Gastroesophageal sphincter (tissue), 4 donors: ENCODE results near the gene RTKN. TPM values are rescaled to one million over a fixed set of nuclear protein-coding genes. Genes with fewer than 3 reads are reported as not detected.
"Not testable (repeated sequence)": the region's sequence is repeated elsewhere in the genome, so short reads cannot be mapped to it uniquely, and the experiment has no call there.

Experiments used
- ATAC-seq: fragments of 150-250 bp; one replicate; pipeline ENCODE4 v1.9.1; 2016; ENCODE audit warnings: mild to moderate bottlenecking, moderate library complexity
- H3K27ac ChIP-seq, 4 donors: fragments of 200-600 bp; sonication (generic) in 3 of 4; 1 replicate in 3 of 4; 2 replicates in 1 of 4; pipeline ENCODE4 v1.5.1; 2016 to 2019
- H3K27me3 ChIP-seq: fragments of 200-600 bp; sonication (generic); one replicate; pipeline ENCODE4 v1.5.1; 2019
- H3K36me3 ChIP-seq, 2 donors: fragments of 200-600 bp; sonication (generic); one replicate each; pipeline ENCODE4 v1.5.1; 2019; ENCODE audit warnings: control low read depth in 1 of 2
- H3K4me1 ChIP-seq, 3 donors: fragments of 200-600 bp; sonication (generic); 1 replicate in 2 of 3; 2 replicates in 1 of 3; pipeline ENCODE4 v1.5.1; 2016 to 2019; ENCODE audit warnings: control low read depth in 2 of 3
- H3K4me3 ChIP-seq, 2 donors: fragments of 200-600 bp; sonication (generic); one replicate each; pipeline ENCODE4 v1.5.1; 2019; ENCODE audit warnings: mild to moderate bottlenecking in 1 of 2, moderate library complexity in 1 of 2
- H3K9me3 ChIP-seq, 3 donors: fragments of 200-600 bp; sonication (generic); one replicate each; pipeline ENCODE4 v1.5.1; 2017 to 2019; ENCODE audit warnings: control low read depth in 2 of 3
- CTCF ChIP-seq, 4 experiments: fragments of 200-600 bp in 2 of 4; fragments of 450-650 bp in 2 of 4; sonication (generic) in 1 of 4; IDR thresholded peaks; one replicate each; pipeline ENCODE4 v1.5.1; 2017 to 2019; ENCODE audit warnings: antibody characterized with exemption in 4 of 4, mild to moderate bottlenecking in 2 of 4, moderate library complexity in 2 of 4
- EP300 ChIP-seq: sonication (generic); formaldehyde crosslinking; IDR thresholded peaks from one replicate; pipeline ENCODE4 v1.6.1; 2017; ENCODE audit warnings: antibody characterized with exemption, mild to moderate bottlenecking
- POLR2A ChIP-seq, 2 donors: fragments of 450-650 bp; IDR thresholded peaks; one replicate each; pipeline ENCODE4 v1.6.1; 2017; ENCODE audit warnings: antibody characterized with exemption in 2 of 2, mild to moderate bottlenecking in 2 of 2, moderate library complexity in 1 of 2
- POLR2AphosphoS5 ChIP-seq: sonication (generic); formaldehyde crosslinking; IDR thresholded peaks from one replicate; pipeline ENCODE4 v1.6.1; 2017; ENCODE audit warnings: antibody characterized with exemption
- WGBS, 2 donors: methylation state at CpG; one replicate each; pipeline ENCODE4 v1.1.5; 2018; ENCODE audit warnings: low coverage in 1 of 2; 5-methylcytosine and 5-hydroxymethylcytosine counted together
- total RNA-seq, 4 donors: library from RNA; depleted of rRNA; stranded (reverse); fragments of >200 nt; gene quantifications; one replicate each; pipeline ENCODE4 v1.1.0, GENCODE V29; 2016

RTKN gene
- total RNA-seq, 4 donors from 2014 or later, result 10.9 to 17.3 (median 14.0) TPM

- Histone ChIP-seq H3K4me1 (peaks cover 2 to 26% (median 9%) of the 10 kb centered on the region in 3 donors), H3K36me3 (peaks cover 0 to 25% of the 10 kb centered on the region in 2 donors), H3K9me3 (no peaks in the 10 kb centered on the region), H3K27ac (peak overlapping the region; percentile 30 to 90 (median 88)), H3K27me3 (no peaks in the 10 kb centered on the region), H3K4me3 (peak overlapping the region; percentile 85 to 95)
- no peak for TF ChIP-seq EP300
- TF ChIP-seq POLR2AphosphoS5, result no peak
- no peak for TF ChIP-seq POLR2A (IDR thresholded peaks at IDR 0.05)
- no peak for TF ChIP-seq CTCF (IDR thresholded peaks at IDR 0.05)
- ATAC-seq, result no peak
- no CpG with 5 or more reads among the region's 13 CpGs for WGBS, 2 donors
Measured at GRCh38 chr2:74464406-74464805, 22.7 kb upstream of the RTKN start.

GRCh38 chr2:74462786-74463105 is 21.0 kb upstream of the RTKN start:
- H3K4me3 ChIP-seq, result no peak overlapping the region
- H3K27me3 ChIP-seq, result no peaks in the 10 kb centered on the region
- peaks cover 2 to 35% (median 17%) of the 10 kb centered on the region in 3 donors for H3K4me1 ChIP-seq
- TF ChIP-seq EP300 (no peak), POLR2A (IDR thresholded peaks at IDR 0.05) (no peak), CTCF (IDR thresholded peaks at IDR 0.05) (no peak), POLR2AphosphoS5 (no peak)
- peaks cover 0 to 25% of the 10 kb centered on the region in 2 donors for H3K36me3 ChIP-seq
- H3K27ac ChIP-seq, result no peak overlapping the region
- H3K9me3 ChIP-seq, result no peaks in the 10 kb centered on the region
- 100% methylated on average over 1 of the region's 4 CpGs; no CpG with 5 or more reads in 1 of the 2 donors for WGBS, 2 donors
- ATAC-seq, result no peak

GRCh38 chr2:74462054-74462785 is 20.5 kb upstream of the RTKN start:
- WGBS, 2 donors, result 40 to 84% methylated on average over 1 to 5 of the region's 20 CpGs
- Histone ChIP-seq H3K27ac (no peak overlapping the region), H3K27me3 (no peaks in the 10 kb centered on the region), H3K4me3 (no peak overlapping the region), H3K36me3 (peaks cover 0 to 25% of the 10 kb centered on the region in 2 donors), H3K4me1 (peaks cover 2 to 40% (median 18%) of the 10 kb centered on the region in 3 donors), H3K9me3 (no peaks in the 10 kb centered on the region)
- no peak for ATAC-seq
- TF ChIP-seq EP300 (no peak), POLR2A (IDR thresholded peaks at IDR 0.05) (no peak), POLR2AphosphoS5 (no peak), CTCF (IDR thresholded peaks at IDR 0.05) (no peak)

GRCh38 chr2:74461187-74462053 is 19.7 kb upstream of the RTKN start:
- WGBS, 2 donors, result 85 to 92% methylated on average over 4 to 8 of the region's 27 CpGs
- no peaks in the 10 kb centered on the region for H3K9me3 ChIP-seq
- no peak for TF ChIP-seq EP300
- no peak for TF ChIP-seq POLR2A (IDR thresholded peaks at IDR 0.05)
- TF ChIP-seq CTCF (IDR thresholded peaks at IDR 0.05), result no peak
- TF ChIP-seq POLR2AphosphoS5, result no peak
- H3K27me3 ChIP-seq, result no peaks in the 10 kb centered on the region
- no peak for ATAC-seq
- peaks cover 2 to 46% (median 25%) of the 10 kb centered on the region in 3 donors for H3K4me1 ChIP-seq
- H3K27ac ChIP-seq, result no peak overlapping the region
- H3K36me3 ChIP-seq, result peaks cover 0 to 25% of the 10 kb centered on the region in 2 donors
- H3K4me3 ChIP-seq, result no peak overlapping the region

GRCh38 chr2:74460187-74460586 is 18.4 kb upstream of the RTKN start:
- not testable (repeated sequence) for H3K27me3 ChIP-seq, H3K27ac ChIP-seq, H3K4me3 ChIP-seq, ATAC-seq, H3K9me3 ChIP-seq
- peaks cover 5 to 50% (median 35%) of the 10 kb centered on the region in 3 donors for H3K4me1 ChIP-seq
- WGBS, 2 donors, result 69% methylated on average over 4 of the region's 10 CpGs; no CpG with 5 or more reads in 1 of the 2 donors
- peaks cover 0 to 25% of the 10 kb centered on the region in 2 donors for H3K36me3 ChIP-seq
